Vagina (tissue), 2 donors: Measurements from ENCODE around the gene HPX. TPM values are rescaled to one million over a fixed set of nuclear protein-coding genes. Genes with fewer than 3 reads are reported as not detected.

Experiments
- DNase-seq, 2 donors: peaks; one replicate each; pipeline ENCODE4 v3.0.0-alpha.2; 2017; ENCODE audit errors: extremely low spot score in 2 of 2
- H3K27ac ChIP-seq: fragments of 200-600 bp; sonication (generic); one replicate; pipeline ENCODE4 v1.5.1; 2019
- H3K27me3 ChIP-seq: fragments of 200-600 bp; sonication (generic); one replicate; pipeline ENCODE4 v1.5.1; 2019
- H3K36me3 ChIP-seq, 2 donors: fragments of 200-600 bp; sonication (generic); one replicate each; pipeline ENCODE4 v1.5.1; 2017 to 2019
- H3K4me1 ChIP-seq: fragments of 200-600 bp; sonication (generic); one replicate; pipeline ENCODE4 v1.5.1; 2019
- H3K4me3 ChIP-seq, 2 donors: fragments of 200-600 bp; sonication (generic); 1 replicate in 1 of 2; 2 replicates in 1 of 2; pipeline ENCODE4 v1.5.1; 2016 to 2019
- H3K9me3 ChIP-seq: fragments of 200-600 bp; sonication (generic); one replicate; pipeline ENCODE4 v1.5.1; 2019
- POLR2A ChIP-seq, 2 donors: fragments of 450-650 bp; IDR thresholded peaks; one replicate each; pipeline ENCODE4 v1.6.1; 2017; ENCODE audit warnings: antibody characterized with exemption in 2 of 2, mild to moderate bottlenecking in 2 of 2, moderate library complexity in 2 of 2
- POLR2AphosphoS5 ChIP-seq, 2 donors: sonication (generic); formaldehyde crosslinking; IDR thresholded peaks; one replicate each; pipeline ENCODE4 v1.9.0; 2017; ENCODE audit warnings: antibody characterized with exemption in 2 of 2, mild to moderate bottlenecking in 2 of 2, low read depth in 1 of 2; ENCODE audit not compliant: insufficient read depth in 1 of 2
- intact Hi-C: fragments of 100-400 bp; cut with DNase I; formaldehyde crosslinking; loops from one replicate; pipeline ENCODE4 v1.15.1; 2023
- total RNA-seq: library from RNA; depleted of rRNA; stranded (reverse); fragments of >200 nt; gene quantifications from one replicate; pipeline ENCODE4 v1.2.3, GENCODE V29; 2016
- TF ChIP-seq, protein P1 (sequence below), 3 experiments: fragments of 450-650 bp in 2 of 3; fragments of 200-600 bp in 1 of 3; sonication (generic) in 1 of 3; IDR thresholded peaks; one replicate each; pipeline ENCODE4 v1.5.1; 2017 to 2019; ENCODE audit warnings: antibody characterized with exemption in 3 of 3, mild to moderate bottlenecking in 2 of 3, moderate library complexity in 2 of 3

Gene HPX
- total RNA-seq, 1 donor from 2014 or later: 0.98 TPM

DNA sequence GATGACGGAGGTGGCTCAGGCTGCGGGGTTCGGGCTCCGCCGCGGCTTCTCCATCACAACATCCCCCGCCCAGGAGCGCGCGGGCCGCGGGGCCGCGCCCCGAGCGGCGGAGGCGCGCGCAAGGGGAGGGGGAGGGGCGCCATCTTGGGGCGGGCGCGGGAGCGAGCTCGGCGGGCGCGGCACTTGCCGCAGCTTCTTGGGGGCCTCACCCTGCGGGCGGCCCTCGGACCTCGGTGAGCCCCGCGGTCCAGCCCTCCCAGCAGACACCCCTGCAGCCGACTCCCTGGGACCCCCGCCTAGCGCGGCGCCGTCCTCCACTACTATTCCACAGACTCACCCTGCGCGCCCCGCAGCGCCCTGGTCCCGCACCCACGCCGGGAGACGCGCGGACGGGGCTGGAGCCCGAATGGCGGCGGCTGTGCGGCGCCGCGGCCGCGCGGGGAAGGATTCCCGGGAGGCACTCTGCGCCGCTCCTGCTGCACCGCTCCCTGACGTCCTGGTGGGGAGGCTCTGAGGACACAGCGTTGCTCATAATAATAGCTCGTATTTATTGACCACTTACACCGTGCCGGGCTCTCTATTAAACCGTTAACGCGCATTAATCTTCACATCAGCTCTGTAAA is 21.7 kb downstream of the HPX start, which contains the start of gene APBB1:
Gene APBB1 (minus strand): TSS at position 86 of the 623 bp plus-strand sequence. CDS start 7,747 bp downstream, outside the sequence.
- H3K4me3 ChIP-seq: peak within 1 kb of the TSS; percentile 96 to 99
- DNase-seq: no peak
- TF ChIP-seq POLR2A (IDR thresholded peaks at IDR 0.05): peak in 1 of 2 donors; percentile 14
- TF ChIP-seq, protein P1, sequence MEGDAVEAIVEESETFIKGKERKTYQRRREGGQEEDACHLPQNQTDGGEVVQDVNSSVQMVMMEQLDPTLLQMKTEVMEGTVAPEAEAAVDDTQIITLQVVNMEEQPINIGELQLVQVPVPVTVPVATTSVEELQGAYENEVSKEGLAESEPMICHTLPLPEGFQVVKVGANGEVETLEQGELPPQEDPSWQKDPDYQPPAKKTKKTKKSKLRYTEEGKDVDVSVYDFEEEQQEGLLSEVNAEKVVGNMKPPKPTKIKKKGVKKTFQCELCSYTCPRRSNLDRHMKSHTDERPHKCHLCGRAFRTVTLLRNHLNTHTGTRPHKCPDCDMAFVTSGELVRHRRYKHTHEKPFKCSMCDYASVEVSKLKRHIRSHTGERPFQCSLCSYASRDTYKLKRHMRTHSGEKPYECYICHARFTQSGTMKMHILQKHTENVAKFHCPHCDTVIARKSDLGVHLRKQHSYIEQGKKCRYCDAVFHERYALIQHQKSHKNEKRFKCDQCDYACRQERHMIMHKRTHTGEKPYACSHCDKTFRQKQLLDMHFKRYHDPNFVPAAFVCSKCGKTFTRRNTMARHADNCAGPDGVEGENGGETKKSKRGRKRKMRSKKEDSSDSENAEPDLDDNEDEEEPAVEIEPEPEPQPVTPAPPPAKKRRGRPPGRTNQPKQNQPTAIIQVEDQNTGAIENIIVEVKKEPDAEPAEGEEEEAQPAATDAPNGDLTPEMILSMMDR (IDR thresholded peaks at IDR 0.05): no peak
- H3K36me3 ChIP-seq: no peaks in the 10 kb centered on the region
- peak within 1 kb of the TSS; percentile 88 for H3K27ac ChIP-seq
- intact Hi-C loops: no loop called here
- no peaks in the 10 kb centered on the region for H3K27me3 ChIP-seq
- H3K4me1 ChIP-seq: peaks cover 43% of the 10 kb centered on the region
- no peaks in the 10 kb centered on the region for H3K9me3 ChIP-seq

DNA sequence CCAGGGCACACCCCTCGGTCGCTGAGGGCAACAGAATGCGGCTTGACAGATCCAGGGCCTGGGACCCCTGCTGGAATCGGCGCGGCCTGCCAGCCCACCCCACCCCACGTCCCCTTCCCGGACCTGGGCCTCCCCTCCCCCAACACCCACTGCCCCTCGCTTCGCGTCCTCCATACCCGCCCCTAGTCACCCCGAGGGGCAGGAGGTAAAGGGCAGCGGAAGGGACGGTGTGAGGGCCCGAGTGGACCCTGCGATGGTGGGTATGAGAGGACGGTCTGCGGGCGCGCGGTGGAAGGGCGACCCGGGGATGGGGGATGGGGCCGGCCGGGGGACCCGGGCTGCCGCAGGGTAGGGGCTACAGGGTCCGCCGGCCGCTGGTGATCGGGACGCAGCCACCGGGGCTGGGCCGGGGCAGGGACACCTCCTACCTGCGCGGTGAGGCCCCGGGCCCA is 22.2 kb downstream of the HPX start:
- intact Hi-C loops: no loop called here
- Histone ChIP-seq H3K9me3 (no peaks in the 10 kb centered on the region), H3K4me3 (peak overlapping the region; percentile 96 to 99), H3K4me1 (peaks cover 44% of the 10 kb centered on the region), H3K27me3 (no peaks in the 10 kb centered on the region), H3K36me3 (no peaks in the 10 kb centered on the region), H3K27ac (peak overlapping the region; percentile 88)
- no peak for DNase-seq
- TF ChIP-seq POLR2A (IDR thresholded peaks at IDR 0.05) (no peak), POLR2AphosphoS5 (IDR thresholded peaks at IDR 0.05; ENCODE audit: insufficient read depth in 1 of 2, low read depth in 1 of 2) (peak in 1 of 2 donors; percentile 13)

DNA sequence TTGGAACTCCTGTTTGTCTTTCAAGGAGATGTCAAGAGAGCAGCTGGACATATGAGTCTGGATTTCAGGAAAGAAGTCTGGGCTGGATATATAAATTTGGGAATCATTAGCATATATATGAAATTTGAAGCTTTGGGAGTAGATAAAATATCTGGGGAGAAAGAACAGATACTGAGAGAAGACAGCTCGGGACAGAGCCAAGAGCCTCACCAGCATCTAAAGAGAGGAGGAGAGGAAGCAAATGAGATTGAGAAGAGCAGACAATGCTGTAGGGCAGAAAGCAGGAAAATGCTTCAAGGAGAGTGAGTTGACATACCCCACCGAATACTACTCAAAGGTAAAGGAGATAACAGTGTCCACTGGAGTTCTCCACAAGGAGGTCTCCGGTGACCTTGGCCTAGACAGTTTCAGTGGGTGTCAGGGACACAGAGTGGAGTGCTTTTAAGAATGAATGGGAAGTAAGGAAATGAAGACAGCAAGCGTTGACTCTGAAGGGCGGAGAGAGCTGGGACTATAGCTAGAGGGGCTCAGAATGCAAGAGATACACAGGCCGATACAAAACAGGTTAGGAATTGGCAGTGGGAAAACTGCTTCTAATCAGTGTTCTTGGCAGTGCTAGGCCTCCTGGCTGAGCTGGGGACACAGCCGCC is 22.8 kb downstream of the HPX start:
- DNase-seq: no peak
- intact Hi-C loops: no loop called here
- Histone ChIP-seq H3K27me3 (no peaks in the 10 kb centered on the region), H3K36me3 (no peaks in the 10 kb centered on the region), H3K9me3 (no peaks in the 10 kb centered on the region), H3K4me3 (peak overlapping the region; percentile 96 to 99), H3K27ac (peak overlapping the region; percentile 88), H3K4me1 (peaks cover 44% of the 10 kb centered on the region)
- TF ChIP-seq, protein P1 (IDR thresholded peaks at IDR 0.05): no peak
- TF ChIP-seq POLR2A (IDR thresholded peaks at IDR 0.05) (no peak), POLR2AphosphoS5 (IDR thresholded peaks at IDR 0.05; ENCODE audit: insufficient read depth in 1 of 2, low read depth in 1 of 2) (no peak)

DNA sequence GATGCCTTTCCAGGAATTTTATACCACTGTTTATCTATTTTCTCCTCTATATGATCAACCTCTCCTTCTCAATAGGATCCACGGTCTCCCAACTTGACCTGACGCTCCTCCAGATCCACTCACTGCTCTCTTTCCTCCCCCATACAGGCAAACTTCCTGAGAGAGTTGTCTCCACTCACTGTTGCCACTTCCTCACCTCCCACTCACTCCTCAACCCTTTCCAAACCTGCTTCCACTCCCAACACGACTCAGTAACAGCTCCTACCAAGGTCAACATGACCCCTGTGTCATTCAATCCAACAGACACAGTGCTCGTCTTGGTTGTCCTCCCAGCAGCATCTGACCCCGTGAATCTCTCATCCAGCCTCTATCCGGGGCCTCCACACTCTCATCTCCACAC is 25.0 kb downstream of the HPX start:
- Histone ChIP-seq H3K27ac (no peak overlapping the region), H3K9me3 (no peaks in the 10 kb centered on the region), H3K4me3 (no peak overlapping the region), H3K4me1 (peaks cover 44% of the 10 kb centered on the region), H3K27me3 (no peaks in the 10 kb centered on the region), H3K36me3 (peaks cover 0 to 3% of the 10 kb centered on the region in 2 donors)
- no peak for DNase-seq
- TF ChIP-seq POLR2AphosphoS5 (IDR thresholded peaks at IDR 0.05; ENCODE audit: insufficient read depth in 1 of 2, low read depth in 1 of 2) (no peak), POLR2A (IDR thresholded peaks at IDR 0.05) (no peak)
- TF ChIP-seq, protein P1 (IDR thresholded peaks at IDR 0.05): no peak
- intact Hi-C loops: no loop called here

DNA sequence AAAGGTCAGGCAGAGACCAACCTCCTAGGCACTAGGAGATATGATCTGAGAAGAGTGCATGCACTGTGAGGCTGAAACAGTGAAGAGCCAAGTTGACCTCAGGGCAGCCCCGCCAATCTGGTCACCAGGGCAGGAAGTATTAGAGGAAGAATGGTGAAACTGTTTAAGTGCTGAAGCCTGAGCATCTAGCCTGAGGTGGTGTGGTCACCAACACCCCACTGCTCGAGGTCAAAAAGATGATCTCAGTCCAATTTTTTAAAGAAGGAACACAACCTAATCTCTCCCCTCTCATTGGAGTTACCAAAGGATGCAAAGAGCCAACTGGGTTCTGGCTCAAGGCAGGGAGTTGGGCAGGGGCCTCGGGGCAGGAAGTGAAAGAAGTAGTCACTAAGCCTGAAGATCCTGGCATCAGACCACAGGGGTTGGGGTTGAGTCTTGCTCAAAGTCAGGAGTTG is 25.9 kb downstream of the HPX start:
- DNase-seq: no peak
- H3K4me1 ChIP-seq: peaks cover 40% of the 10 kb centered on the region
- H3K27me3 ChIP-seq: no peaks in the 10 kb centered on the region
- no peaks in the 10 kb centered on the region for H3K9me3 ChIP-seq
- H3K36me3 ChIP-seq: peaks cover 0 to 10% of the 10 kb centered on the region in 2 donors
- no peak overlapping the region for H3K27ac ChIP-seq
- no peak overlapping the region for H3K4me3 ChIP-seq
- TF ChIP-seq, protein P1 (IDR thresholded peaks at IDR 0.05): no peak
- TF ChIP-seq POLR2AphosphoS5 (IDR thresholded peaks at IDR 0.05; ENCODE audit: insufficient read depth in 1 of 2, low read depth in 1 of 2): no peak
- no peak for TF ChIP-seq POLR2A (IDR thresholded peaks at IDR 0.05)
- intact Hi-C loops: no loop called here
